ENCODE data around the gene SFN.
"Not testable (repeated sequence)": the region's sequence is repeated elsewhere in the genome, so short reads cannot be mapped to it uniquely, and the experiment has no call there.

The SFN gene

DNA sequence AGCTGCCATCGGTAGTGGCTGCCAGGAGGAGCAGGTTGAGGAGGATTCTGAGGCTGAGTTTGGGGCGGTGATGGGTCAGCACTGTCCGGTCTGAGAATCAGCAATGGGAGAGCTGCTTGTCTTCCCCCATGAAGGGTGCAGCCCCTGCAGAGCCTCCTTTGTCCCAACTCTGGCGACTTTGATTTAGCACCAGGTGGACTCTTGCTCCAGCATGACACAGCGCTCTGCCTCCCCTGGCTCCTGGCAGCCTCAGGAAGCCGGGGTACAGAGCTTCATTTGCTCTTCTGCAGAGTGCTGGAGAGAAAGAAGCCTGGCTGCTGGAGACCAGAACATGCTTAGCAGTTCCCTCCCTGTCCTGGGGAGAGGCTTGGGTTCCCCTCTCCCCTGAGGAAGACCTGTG lies 23.2 kb upstream of the SFN start:
- DNase-seq: no peak

DNA sequence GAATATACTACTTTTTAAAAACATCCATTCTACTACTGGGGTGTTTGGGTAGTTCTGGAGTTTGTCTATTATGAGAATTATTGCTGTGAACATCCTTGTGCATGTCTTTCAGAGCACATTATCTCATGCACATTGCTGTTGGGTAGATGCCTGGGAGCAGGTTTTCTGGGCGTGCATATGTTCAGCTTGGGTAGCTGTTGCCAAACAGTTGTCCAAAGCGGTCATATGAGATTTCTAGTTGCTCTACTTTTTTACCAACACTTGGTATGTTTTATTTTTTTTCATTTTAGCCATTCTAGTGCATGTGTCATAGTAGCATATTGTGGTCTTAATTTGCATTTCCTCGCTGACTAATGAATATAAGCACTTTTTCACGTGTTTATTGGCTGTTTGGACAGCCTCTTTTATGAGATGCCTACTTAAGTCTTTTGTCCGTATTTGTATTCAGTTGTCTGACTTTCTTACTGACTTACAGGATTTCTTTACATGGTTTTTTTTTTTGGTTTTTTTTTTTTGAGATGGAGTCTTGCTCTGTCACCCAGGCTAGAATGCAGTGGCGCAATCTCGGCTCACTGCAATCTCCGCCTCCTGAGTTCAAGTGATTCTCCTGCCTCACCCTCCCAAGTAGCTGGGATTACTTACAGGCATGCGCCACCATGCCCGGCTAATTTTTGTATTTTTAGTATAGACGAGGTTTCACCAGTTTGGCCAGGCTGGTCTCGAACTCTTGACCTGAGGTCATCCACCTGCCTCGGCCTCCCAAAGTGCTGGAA lies 18.3 kb upstream of the SFN start:
- no peak for DNase-seq

DNA sequence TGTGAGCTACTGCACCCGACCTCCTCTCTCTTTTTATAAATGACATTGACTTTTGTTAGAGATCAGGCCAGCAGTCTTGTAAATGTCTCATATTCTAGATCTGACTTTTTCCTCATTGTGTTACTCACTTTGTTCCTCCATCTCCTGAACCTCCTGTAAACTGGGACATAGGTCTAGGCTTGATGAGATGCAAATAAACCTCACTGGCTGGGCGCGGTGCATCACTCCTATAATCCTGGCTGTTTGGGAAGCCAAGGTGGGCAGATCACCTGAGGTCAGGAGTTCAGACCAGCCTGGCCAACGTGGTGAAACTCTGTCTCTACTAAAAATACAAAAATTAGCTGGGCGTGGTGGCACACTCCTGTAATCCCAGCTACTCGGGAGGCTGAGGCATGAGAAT lies 15.1 kb upstream of the SFN start:
- not testable (repeated sequence) for DNase-seq

DNA sequence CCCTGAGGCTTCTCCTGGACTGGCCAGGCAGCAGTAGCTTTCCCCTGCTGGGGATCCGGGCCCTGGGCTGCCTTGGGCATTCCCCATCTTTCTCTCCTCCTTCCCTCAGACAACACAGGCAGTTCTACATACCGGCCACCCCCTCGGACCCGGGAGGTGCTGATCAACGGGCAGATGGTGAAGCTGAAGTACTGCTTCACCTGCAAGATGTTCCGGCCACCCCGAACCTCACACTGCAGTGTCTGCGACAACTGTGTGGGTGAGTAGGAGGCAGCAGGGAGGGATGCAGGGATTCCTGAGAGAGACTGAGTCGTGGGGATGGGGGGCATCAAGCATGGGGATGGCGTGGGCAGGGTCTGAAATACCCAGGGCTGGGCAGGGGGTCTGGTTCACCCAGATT lies 14.4 kb upstream of the SFN start:
- DNase-seq: no peak

DNA sequence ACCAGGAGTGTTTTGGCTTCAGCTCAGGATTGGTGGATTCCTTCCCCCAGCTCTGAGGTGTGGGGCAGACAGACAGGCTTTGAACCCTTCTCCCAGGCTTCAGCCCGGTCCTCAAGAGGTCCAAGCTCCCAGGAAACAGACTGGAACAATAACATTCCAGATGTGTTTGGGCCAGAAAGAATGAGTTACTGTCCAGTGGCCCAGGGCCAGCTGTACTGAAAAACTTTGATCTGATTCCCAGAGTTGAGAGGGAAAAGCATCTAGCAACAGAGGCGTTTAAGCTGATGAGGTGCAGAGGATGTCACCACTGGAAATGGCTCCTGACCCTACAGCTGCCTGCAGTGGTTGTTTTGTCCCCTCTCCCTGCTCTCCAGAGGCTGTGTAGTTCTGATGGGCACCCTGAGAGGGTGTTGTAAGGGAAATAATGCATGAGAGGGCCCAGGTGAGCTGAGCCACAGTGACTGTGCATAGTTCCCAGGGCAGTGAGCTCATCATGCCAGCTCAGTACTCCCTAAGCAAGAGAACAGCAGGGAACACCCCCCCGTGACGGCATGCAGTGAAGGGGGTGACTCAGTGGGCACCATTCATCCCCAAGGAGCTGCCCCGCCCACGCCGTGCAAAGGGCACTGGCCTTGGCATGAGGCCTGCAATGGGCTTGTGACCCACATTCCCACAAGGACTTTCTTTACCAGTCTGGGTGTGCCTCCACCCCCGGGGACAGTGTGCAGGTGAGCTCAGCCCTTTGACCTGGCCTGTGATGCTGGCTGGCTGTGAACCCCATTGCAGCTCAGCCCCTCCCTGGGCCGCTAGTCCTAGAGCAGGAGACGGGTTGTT lies 13.8 kb upstream of the SFN start:
- DNase-seq: no peak

DNA sequence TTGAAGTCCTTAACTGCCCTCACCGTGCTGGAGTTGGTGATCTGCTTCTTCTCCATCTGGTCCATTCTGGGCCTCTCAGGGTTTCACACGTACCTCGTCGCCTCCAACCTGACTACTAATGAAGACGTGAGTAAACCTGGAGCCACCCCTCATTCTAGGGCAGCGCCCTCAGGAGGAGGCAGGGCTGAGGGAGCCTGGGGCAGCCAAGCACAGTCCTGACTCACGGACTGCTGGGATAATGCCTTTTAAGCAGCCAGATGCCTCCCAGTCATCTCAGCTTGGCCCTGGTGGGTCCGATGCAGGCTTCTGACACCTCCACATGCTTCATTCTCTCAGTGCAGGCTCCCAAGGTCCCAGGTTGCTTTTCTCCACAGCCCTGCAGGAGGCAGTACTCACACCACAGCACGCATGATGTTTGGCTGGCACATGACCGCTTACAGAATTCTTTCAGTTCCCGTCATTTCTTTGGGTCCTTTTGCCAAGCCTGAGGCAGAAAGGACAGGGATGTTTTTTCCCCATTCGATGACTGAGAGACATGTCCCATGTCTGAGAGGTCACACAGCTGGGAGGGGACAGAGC lies 11.8 kb upstream of the SFN start:
- DNase-seq: no peak

DNA sequence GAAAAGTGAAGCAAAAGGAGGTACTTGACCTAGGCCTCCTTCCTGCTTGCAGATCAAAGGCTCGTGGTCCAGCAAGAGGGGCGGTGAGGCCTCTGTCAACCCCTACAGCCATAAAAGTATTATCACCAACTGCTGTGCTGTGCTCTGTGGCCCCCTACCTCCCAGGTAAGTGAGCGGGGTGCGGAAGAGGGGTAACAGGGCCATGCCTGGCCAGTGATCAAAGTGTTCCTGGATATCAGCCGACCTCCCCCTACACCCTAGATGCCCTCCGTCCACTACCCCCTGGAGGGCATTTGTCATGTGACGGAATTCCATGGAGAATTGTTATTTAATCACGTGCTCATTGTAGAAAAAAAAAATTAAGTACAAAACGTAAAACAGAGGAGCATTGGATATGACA lies 10.2 kb upstream of the SFN start:
- DNase-seq: no peak

DNA sequence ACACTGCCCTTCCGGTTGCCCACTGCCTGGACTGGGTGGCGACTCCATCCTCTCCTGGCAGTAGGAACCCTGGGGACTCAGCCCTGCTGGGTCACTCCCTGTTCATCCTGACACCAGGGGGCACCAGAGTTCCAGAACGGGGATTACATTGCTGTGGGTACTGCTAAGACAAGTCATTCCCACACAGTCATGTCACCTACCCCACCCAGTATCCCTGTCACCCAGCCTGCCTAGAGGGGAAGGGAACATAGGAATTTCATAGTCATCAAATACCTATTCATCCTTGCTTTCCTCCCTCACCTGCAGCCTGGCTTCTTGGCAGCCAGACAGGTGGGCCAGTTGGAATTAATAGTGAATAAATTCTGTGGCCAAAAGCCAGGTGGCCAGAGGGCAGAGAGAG lies 9.8 kb upstream of the SFN start:
- DNase-seq: peak; percentile 1

DNA sequence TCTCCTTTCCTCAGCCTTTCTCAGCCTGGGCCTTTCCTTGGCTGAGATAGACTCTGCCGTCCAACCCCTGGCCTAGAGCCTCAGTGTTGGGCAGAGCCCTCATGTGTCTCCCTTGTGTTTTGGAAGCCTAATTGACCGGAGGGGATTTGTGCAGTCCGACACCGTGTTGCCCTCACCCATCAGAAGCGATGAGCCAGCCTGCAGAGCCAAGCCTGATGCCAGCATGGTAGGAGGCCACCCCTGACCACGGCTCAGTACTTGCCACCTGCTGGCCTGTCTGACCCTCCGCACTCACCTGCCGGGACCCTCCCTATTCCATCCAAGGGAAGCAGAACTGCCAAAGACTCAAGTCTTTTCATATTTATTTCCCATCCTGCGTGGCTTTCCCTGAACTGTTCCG lies 9.3 kb upstream of the SFN start:
- DNase-seq: no peak

DNA sequence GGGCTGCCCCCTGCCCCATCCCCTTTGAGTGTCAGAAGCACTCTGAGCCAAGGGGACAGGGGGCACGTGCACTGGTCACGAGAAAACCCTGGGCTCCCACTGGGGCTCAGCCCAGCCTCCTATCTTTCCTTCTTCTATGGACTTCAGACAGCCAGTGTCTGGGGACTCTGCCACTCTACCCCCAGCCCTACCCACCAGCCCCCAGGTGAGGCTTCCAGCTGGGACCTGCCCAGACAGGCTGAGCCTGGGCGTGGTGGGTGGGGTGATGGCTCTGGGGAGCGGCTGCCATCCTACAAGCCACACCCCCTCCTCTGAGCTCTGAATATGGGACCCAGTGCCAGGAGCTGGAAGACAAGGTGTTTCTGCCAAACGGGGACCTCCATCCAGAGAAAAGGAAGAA lies 8.0 kb upstream of the SFN start:
- no peak for DNase-seq

DNA sequence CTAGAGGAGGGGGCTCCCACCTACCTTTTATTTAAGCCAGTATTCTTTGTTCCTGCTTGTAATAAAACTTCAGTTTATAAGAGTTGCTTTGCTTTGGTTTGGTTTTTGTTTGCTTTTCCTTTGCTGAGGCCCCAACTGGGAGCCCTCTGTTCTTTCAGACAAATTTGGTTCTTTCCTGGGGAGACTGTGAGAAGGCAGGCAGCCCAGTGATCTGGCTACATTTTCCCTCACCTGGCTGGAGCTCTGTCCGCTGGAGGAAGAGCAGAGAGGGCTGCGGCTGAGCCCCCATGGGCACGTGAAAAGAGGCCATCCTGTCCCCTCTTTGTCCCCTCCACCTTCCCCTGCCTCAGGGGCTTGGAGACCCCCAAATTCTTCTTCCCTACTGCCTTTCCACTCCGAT lies 7.3 kb upstream of the SFN start:
- DNase-seq: no peak

DNA sequence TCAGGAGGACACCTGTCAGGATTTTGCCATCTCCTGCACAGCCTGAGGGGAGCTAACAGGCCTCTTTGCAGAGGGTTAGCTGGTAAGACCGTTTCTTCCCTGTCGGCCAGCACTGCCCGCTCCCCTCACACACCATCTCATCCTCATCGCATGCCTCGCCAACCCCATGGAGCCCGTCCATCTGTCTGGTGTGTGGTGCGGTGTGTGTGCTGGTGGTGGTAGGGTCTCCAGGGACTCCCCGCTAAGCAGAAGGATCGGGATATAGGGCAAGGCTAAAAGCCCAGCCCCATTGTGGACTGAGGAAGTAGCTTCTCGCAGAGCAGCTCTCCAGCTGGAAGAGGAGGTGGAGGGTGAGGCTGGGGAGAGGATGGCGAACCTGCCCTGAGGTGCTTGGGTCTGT lies 6.8 kb upstream of the SFN start:
- no peak for DNase-seq

DNA sequence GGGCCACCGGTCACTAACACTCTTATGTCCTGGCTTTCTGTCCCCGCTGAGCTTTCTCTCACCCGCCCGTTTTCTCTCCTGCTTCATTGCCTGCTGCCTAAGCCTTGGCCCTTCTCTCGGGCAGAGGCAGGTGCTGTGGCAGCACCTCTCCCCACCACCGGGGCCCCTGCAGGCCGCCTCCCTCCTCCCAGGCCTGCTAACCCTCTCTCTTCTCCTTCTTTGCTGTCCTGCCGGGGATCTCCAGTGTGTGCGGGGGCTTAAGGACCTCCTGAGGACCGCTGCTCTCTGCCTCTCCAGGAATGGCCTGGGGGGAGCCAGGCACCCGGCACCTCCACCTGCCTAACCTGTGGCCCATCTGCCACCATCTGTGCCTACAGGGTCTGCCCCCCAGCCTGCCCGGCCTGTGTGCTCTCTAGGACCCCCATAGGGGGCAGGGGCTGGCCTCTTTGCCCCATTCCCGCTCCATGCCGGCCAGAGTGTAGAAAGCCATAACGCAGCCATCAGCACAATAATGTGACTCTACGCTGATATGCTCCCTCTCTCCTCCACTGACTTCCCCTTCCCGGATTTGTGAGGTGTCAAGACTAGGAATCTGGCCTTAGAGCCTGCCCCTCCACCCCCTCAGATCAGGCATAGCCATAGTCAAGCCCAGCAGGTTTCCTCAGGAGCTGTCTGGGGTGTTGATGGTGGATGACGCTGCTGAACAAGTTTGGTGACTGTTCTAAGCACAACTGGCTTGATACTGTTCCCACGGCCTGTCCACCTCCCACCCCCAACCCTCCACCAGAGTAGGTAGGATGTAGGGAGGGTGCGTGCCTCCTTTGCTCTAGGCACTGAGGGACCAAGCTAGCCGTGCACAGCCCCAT lies 6.1 kb upstream of the SFN start:
- DNase-seq: no peak

DNA sequence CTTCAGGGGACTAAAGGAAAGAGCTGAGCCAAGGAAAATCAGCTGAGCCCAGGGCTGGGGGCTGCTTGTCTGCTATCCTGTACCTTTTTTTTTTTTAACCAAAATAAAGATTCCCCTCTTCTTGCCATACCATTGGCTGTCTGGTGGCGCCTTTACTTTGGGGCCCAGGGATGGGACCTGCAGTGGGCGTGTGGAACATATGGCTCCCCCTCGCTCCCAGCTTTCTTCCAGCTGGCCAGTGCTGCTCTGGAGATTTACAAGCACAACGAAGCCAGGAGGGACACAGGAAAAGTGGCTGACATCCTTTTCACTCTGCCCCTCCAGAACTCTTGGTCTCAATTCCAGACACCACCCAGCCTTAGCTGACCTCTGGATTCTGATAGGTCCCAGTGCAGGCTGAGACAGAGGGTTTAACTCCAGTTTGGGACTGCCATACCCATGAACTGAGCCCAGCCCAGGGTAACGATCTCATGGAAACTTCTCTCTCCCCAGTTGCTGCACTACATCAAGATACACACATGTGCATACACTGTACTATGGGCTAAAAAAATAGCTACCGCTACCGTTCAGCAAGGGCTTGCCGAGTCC lies 5.4 kb upstream of the SFN start:
- no peak for DNase-seq

DNA sequence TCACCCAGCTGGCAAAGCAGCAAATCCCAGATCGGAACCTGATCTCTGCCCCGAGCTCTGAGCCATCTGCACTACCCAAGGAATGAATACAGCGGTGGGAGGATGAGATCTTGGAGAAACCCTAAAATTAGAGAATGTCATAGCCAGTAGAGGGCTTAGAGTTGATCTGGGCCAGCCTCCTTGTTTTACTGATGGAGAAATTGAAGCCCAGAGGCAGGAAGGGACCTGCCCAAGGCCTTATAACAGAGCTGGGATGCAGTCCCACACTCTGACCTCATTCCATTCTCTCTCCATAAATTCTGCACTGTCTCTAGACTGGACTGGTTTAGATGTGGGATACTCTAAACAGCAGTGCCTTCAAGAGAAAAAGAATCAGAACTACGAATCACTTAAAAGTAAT lies 4.8 kb upstream of the SFN start:
- no peak for DNase-seq

DNA sequence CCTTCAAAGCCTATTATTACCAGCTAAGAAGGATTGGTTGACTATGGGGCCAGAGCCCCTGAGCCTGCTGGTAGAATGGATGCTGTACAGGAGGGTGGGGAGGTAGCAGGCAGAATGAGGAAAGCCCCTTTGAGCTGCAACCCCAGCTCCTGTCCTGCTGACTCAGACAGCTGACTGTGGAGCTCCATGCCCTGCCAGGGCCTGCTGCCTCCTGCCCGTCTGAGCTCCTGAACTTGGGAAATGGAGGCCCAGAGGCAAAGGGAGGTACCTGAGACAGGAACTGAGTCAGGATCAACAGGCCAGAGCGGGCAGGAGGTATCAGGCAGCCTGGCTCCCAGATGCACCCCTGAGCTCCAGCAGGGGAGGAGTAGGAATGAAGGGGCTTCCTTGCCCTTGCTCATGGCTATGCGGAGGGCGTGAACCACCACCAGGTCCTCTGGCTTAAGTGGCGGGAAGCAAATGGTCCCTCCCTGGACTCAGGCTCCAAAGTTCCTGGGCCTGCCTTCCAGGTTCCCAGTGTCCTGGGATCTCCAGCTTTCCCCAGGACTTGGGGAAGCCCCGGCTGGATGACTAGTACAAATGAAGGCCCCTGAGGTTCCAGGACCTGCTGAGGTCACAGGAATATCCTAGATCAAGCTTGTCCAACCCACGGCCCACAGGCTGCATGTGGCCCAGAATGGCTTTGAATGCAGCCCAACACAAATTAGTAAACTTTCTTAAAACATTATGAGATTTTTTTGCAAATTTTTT lies 3.9 kb upstream of the SFN start:
- no peak for DNase-seq

DNA sequence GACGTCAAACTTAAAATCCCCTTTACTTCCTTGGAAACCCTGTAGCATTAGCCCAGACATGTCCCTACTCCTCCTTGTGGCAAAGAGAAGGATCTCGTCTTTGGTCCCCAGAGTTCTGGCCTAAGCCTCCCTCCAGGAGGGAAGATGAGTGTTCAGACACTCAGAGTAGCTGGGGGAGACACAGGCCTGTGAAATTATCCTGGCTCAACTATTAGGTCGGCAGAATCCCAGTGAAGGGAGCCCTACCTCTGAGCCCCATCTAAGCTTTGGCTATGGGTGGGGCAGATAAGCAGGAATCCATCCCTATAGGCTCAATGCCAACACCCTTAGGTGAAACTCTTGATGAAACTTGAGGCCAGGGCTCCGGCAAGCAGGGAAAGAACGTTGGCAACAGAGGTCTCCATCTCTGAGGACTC lies 1.7 kb upstream of the SFN start:
- DNase-seq: no peak

DNA sequence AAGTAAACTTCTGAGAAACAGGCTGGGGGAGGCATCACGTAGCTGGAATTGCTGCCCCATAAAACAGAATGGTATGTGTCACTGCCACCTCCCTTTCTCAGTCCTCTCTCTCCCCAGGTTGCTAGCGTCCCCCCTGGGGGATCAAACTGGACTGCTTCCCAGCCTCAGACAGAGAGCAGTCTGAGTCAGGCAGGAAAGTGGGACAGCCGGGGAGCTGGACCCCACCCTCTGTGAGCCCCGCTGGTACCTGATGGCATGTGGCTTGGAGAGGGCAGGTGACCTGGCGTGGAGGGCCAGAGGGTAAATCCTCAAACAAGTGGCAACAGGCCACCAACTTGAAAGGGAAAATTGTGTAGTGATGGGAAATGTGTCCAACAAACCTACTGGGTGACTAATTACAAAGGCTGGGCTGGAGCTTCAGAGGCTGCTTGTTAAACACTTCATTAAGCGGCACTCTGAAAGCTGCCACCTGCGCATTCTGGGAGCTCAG lies 1.0 kb upstream of the SFN start:
- no peak for DNase-seq

DNA sequence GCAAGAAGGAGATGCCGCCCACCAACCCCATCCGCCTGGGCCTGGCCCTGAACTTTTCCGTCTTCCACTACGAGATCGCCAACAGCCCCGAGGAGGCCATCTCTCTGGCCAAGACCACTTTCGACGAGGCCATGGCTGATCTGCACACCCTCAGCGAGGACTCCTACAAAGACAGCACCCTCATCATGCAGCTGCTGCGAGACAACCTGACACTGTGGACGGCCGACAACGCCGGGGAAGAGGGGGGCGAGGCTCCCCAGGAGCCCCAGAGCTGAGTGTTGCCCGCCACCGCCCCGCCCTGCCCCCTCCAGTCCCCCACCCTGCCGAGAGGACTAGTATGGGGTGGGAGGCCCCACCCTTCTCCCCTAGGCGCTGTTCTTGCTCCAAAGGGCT lies 732 bp downstream of the SFN start:
- no peak for DNase-seq

DNA sequence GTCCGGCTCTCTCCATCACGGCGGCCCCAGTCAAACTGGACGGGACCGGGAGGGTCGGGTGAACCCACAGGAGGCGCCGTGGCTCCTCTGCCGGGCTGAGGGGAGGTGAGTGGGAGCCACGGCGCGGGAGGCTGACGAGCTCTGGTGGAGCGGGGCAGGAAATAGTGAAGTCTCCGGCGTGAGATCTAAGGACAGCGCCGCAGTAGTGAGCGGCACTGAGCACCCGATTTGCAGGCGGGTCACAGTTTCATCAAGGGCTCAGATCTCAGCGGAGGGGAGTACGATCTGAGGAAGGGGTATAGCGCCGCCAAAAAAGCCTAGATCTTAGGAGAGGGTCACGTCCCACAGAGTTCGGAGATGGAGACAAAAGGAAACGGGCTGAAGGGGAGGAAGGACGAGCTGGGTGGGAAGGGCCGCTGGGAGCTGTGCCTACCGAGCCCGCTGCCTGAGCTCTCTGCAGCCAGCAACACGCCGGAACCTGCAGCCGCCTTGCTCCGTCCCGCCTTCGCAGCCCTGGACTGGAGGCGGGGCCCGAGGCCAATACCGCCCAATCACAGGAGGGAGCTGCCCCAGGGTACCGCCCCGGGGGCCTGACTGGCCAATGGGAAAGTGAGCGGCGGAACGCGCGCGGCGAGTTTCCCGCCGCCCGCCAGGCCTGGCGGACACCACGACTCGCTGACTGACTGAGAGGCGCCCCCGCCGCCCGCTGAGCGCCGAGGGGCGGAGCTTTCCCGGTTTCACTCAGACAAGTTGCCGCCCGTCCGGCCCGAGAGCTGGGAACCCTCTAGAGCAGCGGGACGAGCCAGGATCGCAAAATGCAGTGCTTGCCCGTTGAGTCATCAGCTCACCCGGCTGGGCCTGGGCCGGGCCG lies 1.9 kb downstream of the SFN start:
- peak; percentile 89 for DNase-seq

DNA sequence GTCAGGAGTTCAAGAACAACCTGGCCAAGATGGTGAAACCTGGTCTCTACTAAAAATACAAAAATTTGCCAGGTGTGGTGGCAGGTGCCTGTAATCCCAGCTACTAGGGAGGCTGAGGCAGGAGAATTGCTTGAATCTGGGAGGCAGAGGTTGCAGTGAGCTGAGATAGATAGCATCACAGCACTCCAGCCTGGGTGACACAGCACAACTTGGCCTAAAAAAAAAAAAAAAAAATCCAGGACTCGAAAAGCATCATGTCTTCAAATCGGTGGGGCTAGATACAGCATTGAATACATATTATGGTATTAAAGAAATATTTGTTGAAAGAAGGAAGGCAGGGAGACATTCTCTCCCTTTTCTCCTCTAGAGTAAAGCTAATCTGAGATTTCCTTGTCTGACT lies 10.1 kb downstream of the SFN start:
- not testable (repeated sequence) for DNase-seq
